GM21529 (cell line): ENCODE data around the gene NKIRAS2.

ENCODE experiments used
- ATAC-seq: cut with Tn5 transposase; IDR thresholded peaks from one replicate; pipeline ENCODE4 v1.9.1; 2021; ENCODE audit not compliant: unreplicated experiment

The NKIRAS2 gene

GRCh38 chr17:42019509-42020404 is at the start of gene NKIRAS2:
Gene NKIRAS2 (plus strand): TSS chr17:42020090. CDS start chr17:42021578, 1,488 bp downstream.
- ATAC-seq = peak; percentile 47

- no peak for ATAC-seq
Observed at GRCh38 chr17:41970901-41971331, 49.0 kb upstream of the NKIRAS2 start.

DNA sequence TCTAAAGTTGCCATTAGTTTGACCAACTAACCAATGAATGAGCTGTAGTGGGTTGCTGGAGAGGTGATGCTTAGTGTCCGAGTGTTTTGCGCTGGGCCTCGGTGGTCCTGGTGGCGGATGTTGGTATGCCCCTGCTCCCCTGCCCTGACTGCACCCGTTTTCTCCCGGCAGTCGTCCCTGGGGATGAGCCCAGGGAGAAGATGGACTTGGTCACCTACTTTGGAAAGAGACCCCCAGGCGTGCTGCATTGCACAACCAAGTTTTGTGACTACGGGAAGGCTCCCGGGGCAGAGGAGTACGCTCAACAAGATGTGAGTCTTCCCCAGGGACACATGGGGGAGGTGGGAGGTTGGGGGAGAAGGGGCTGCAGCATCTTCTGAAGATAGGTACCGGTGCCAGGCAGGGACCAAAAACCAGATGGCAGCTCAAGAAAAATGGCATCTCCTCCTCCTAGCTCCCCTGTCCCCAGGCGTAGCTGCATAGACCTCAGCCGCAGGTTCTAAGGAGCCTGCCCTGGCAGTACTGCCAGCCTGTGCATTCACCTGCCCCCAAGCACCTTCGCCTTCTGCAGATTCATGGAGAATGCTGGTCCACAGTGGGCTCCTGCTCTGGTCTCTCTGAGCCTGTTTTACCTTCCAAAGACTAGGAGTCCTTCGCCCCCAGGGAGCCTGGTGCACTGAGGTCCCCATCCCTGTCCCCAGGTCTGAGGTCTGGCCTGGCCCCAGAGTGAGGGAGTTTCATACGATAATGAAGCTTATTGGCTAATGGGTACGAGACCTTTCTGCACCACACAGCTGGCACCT is 48.0 kb upstream of the NKIRAS2 start:
- no peak for ATAC-seq

- no peak for ATAC-seq
Observed at GRCh38 chr17:41972571-41973407, 47.1 kb upstream of the NKIRAS2 start.

DNA sequence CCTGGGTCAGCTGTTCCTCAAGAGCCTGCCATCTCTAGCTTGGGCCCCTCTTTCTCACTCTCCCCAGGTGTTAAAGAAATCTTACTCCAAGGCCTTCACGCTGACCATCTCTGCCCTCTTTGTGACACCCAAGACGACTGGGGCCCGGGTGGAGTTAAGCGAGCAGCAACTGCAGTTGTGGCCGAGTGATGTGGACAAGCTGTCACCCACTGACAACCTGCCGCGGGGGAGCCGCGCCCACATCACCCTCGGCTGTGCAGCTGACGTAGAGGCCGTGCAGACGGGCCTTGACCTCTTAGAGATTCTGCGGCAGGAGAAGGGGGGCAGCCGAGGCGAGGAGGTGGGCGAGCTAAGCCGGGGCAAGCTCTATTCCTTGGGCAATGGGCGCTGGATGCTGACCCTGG is 46.5 kb upstream of the NKIRAS2 start:
- no peak for ATAC-seq

- ATAC-seq = no peak
Observed at GRCh38 chr17:41974031-41974430, 45.9 kb upstream of the NKIRAS2 start.

DNA sequence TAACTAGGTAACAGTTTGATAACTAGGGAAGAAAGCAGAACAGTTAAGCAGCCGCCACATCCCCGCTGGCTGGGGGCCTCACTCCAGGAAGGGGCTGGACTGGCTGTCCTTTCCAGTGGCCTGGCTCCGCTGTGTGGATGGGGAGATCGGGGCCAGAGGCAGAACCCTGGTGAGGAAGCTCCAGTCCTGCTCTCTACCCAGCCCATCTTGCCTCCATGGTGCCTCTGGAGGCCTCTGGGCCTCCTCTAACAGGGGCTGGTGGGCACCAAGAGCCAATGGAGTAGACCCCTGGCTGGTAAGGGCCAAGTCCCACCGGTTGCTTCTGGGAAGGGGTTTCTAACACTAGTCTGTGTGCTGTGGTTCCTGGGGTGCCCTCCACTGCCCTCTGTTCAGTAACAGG is 45.2 kb upstream of the NKIRAS2 start:
- no peak for ATAC-seq

DNA sequence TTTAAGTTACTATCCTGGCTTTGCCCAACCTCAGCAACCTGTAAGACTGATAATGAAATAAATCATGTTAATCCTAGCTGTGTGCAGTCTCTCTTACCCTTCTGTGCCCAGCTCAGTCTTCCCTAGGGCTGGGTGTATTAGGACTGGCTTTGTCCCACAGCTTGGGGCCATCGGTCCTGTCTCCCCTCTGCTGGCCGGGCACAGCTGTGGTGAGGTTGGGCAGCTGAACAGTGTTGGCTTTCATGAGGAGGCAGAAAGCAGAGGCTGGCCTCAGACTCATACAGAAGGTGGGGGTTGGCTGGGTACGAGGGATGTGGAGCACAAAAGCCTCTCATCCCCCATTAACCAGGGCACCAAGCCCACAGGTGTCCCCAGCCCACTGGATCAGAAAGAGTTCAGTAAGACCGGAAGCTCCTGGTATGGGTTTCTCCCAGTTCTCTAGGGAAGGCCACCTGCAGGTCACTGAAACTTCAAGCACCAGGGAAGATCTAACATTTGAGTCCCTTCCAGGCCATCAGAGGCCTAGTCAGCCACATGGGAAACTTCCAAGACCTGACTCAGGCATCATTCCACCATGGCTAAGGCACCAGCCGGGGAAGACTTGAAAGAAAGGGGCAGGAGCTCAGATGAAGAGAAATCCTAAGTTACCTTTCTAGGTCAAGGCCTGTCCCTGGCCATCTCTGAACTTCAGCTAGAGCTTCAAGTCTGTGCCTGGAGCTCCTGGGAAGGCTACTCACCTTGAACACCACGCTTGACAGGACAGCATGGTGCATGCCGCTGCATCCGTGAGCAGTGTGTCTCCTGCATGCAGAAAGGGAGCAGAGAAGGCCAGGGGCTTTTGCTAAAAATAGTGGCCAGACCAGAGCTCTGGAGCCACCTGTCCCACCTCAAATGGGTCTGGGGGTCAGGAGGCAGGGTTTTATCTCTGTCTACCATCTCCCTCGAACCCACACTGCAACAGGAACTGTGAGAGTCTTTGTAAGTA is 44.5 kb upstream of the NKIRAS2 start:
- no peak for ATAC-seq

DNA sequence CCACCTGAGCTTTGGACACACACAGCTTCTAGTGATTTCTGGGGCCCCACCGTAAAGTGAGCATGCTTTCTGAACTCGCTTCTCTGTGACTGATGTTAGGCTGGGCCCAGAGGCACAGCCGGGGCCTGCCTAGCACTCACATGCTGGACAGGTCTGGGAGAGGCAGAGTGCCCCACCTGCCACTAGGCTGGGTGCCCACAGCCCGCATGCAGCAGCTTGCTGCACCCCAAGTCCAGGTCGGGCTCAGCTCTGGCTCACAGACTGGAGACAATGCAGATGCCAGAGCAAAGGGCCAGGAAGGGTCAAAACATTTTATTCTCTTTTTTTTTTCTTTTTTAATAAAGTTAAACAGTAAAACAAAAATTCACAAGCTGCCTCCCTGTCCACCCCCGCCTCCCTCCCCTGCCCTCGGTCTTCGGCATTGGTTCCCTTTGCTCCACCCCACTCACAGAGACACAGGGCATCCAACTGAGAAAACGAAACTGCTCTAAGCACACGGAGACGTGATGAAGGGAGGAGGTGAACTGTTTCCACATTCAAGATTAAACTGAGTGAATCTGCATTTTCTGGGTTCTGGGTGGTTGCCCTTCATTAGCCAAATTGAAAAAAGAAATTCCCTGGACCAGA is 43.6 kb upstream of the NKIRAS2 start:
- no peak for ATAC-seq

GRCh38 chr17:41977991-41978390 is 41.9 kb upstream of the NKIRAS2 start:
- ATAC-seq = no peak

GRCh38 chr17:41982026-41982760 is 37.7 kb upstream of the NKIRAS2 start:
- ATAC-seq = no peak

GRCh38 chr17:41984454-41984853 is 35.4 kb upstream of the NKIRAS2 start:
- ATAC-seq = no peak

DNA sequence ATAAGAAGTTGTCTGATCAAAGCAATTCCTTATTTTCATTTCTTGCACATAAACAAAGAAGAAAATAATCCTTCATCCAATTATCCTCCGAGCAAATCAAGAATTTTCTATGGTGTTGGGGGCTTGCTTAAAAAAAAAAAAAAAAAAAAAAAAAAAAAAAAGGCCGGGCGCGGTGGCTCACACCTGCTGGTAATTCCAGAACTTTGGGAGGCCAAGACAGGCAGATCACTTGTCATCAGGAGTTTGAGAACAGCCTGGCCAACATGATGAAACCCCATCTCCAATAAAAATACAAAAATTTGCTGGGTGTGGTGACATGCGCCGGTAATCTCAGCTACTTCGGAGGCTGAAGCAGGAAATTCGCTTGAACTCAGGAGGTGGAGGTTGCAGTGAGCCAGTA is 34.0 kb upstream of the NKIRAS2 start:
- no peak for ATAC-seq

- no peak for ATAC-seq
Observed at GRCh38 chr17:41986634-41987033, 33.3 kb upstream of the NKIRAS2 start.

DNA sequence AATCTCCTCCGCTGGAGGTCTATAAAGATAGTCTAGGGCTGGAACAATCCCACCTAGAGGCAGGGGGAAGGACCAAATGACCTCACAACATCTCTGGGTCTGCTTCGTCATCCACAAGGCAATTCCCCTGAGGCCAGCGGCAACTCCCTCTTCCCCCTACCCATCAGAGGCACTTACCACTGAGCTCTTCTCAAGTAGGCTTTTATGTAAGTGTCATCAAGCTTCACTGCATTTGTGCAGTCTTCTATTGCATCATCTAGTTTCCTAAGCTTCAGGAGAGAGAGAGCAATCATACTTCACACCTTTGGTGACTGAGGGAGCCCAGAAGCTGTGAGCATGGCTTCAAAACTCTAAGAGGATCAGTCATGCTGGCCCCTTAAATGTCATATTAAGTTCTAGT is 32.2 kb upstream of the NKIRAS2 start:
- no peak for ATAC-seq

DNA sequence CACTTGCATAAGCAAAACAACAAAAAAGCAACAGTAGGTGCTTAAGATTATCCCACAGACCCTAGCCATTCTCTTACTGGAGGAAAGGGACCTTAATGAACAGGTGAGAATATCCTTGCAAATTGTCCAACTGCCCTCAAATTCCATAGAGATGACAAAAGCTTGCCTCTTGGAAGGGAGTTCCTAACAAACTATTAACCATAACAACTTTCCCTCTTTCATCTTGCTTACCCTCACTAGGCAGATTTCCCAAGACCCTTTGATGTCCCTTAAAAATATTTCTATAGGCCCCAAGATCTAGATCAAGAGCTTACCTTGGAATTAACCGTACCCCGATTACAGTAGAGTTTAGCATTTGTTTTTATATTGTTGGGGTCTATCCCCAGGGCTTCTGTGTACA is 31.5 kb upstream of the NKIRAS2 start:
- no peak for ATAC-seq

GRCh38 chr17:41989702-41990419 is 30.0 kb upstream of the NKIRAS2 start:
- ATAC-seq = no peak

GRCh38 chr17:41992576-41992975 is 27.3 kb upstream of the NKIRAS2 start:
- ATAC-seq = no peak
